Karpas-422 (cell line): ENCODE measurements around the gene CDH15. TPM values are rescaled to one million over a fixed set of nuclear protein-coding genes. Genes with fewer than 3 reads are reported as not detected.
"Not testable (repeated sequence)": the region's sequence is repeated elsewhere in the genome, so short reads cannot be mapped to it uniquely, and the experiment has no call there.

Experiments
- DNase-seq: peaks from one replicate; pipeline ENCODE4 v3.0.0-alpha.2; 2015
- H2AFZ ChIP-seq: fragments of 200-600 bp; sonication (generic); 2 replicates; pipeline ENCODE4 v1.6.1; 2014; ENCODE audit warnings: antibody characterized with exemption, low read length, mixed read lengths
- H3K27ac ChIP-seq: fragments of 200-600 bp; sonication (generic); 2 replicates; pipeline ENCODE4 v1.5.1; 2014; ENCODE audit warnings: mild to moderate bottlenecking, low read length, moderate library complexity
- H3K27me3 ChIP-seq: fragments of 200-600 bp; sonication (generic); 2 replicates; pipeline ENCODE4 v1.6.1; 2014; ENCODE audit warnings: low read length, mixed read lengths
- H3K36me3 ChIP-seq: fragments of 200-600 bp; sonication (generic); 2 replicates; pipeline ENCODE4 v1.6.1; 2014; ENCODE audit warnings: low read length, mixed read lengths; ENCODE audit not compliant: insufficient read depth
- H3K4me1 ChIP-seq: fragments of 200-600 bp; sonication (generic); 2 replicates; pipeline ENCODE4 v1.6.1; 2014; ENCODE audit warnings: mild to moderate bottlenecking, low read length, mixed read lengths
- H3K4me2 ChIP-seq: fragments of 200-600 bp; sonication (generic); 2 replicates; pipeline ENCODE4 v1.6.1; 2014; ENCODE audit warnings: low read length, low read depth, mild to moderate bottlenecking; ENCODE audit not compliant: poor library complexity, severe bottlenecking
- H3K4me3 ChIP-seq: fragments of 200-600 bp; sonication (generic); 2 replicates; pipeline ENCODE4 v1.5.1; 2014; ENCODE audit warnings: mild to moderate bottlenecking, antibody characterized with exemption, low read length, mixed read lengths
- H3K79me2 ChIP-seq: fragments of 200-600 bp; sonication (generic); 2 replicates; pipeline ENCODE4 v1.6.1; 2014; ENCODE audit warnings: mild to moderate bottlenecking, low read length, mixed read lengths
- H3K9ac ChIP-seq: fragments of 200-600 bp; sonication (generic); 2 replicates; pipeline ENCODE4 v1.6.0; 2014; ENCODE audit warnings: low read length
- H3K9me2 ChIP-seq: fragments of 200-600 bp; sonication (generic), shearing (Covaris generic); replicated peaks from 2 replicates; pipeline ENCODE4 v1.6.0; 2014; ENCODE audit warnings: mild to moderate bottlenecking, low read length, moderate library complexity; ENCODE audit not compliant: insufficient read depth
- H3K9me3 ChIP-seq: fragments of 300-700, 200-600 bp; sonication (generic); 2 replicates; pipeline ENCODE4 v1.6.1; 2014; ENCODE audit warnings: low read length, mixed read lengths
- H4K20me1 ChIP-seq: fragments of 200-600 bp; sonication (generic); 2 replicates; pipeline ENCODE4 v1.6.1; 2014; ENCODE audit warnings: mild to moderate bottlenecking, antibody characterized with exemption, low read length, low read depth; ENCODE audit not compliant: insufficient read depth
- total RNA-seq: library from RNA; depleted of rRNA; stranded (reverse); fragments of >200 nt; shearing (Covaris generic); gene quantifications from 2 replicates; pipeline ENCODE4 v1.2.3, GENCODE V29; 2014; ENCODE audit warnings: low replicate concordance

CDH15 gene
- total RNA-seq, 1 experiment from 2014 or later: not detected

DNA sequence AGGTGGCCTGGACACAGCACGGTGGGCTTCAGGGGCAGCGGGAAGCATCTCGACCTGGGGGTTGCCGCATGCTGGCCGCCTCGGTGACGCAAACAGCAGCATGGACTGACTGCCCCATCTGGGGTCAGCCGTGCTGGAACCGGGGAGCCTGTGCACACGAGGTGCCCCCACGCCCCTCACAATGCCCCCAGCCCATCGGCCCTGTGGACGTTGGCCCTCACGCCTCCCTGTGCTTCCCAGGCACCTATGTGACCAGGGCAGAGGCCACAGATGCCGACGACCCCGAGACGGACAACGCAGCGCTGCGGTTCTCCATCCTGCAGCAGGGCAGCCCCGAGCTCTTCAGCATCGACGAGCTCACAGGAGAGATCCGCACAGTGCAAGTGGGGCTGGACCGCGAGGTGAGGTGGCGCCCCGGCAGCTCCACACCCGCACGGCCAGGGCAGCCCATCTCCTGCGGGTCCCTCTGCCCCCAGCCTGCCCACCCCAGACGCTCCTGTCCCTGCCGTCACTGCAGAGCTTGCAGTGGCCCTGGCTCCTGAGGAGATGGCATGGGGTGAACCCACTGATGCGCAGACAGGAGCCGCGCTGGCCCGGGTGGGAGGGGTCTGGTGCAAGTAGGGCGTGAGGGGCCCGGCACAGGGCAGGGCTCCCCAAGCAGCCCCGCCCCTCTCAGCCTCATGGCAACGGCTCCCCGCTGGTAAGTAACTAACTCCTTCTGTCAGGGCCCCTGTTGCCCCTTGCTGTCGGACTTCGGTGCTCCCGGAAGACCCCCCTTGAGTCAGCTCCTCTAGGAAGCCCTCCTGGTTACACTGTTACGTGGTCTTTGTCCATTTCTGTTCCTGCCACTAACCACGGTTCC, 13.6 kb downstream of the CDH15 start:
- no peak overlapping the region for H2AFZ ChIP-seq

DNA sequence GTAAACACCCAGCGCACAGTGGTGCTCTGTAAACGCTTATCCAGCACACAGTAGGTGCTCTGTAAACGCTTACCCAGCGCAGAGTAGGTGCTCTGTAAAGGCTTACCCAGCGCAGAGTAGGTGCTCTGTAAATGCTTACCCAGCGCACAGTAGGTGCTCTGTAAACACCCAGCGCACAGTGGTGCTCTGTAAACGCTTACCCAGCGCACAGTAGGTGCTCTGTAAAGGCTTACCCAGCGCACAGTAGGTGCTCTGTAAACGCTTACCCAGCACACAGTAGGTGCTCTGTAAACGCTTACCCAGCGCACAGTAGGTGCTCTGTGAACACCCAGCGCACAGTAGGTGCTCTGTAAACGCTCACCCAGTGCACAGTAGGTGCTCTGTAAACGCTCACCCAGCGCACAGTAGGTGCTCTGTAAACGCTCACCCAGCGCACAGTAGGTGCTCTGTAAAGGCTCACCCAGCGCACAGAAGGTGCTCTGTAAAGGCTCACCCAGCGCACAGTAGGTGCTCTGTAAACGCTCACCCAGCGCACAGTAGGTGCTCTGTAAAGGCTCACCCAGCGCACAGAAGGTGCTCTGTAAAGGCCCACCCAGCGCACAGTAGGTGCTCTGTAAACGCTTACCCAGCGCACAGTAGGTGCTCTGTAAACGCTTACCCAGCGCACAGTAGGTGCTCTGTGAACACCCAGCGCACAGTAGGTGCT, 14.5 kb downstream of the CDH15 start:
- not testable (repeated sequence) for H3K4me3 ChIP-seq, H3K79me2 ChIP-seq, H3K9me3 ChIP-seq, H2AFZ ChIP-seq, H3K4me2 ChIP-seq, H3K36me3 ChIP-seq, H3K4me1 ChIP-seq, H3K27me3 ChIP-seq, H3K27ac ChIP-seq, H3K9ac ChIP-seq, H4K20me1 ChIP-seq, DNase-seq, H3K9me2 ChIP-seq

More for the DNA sequence above, 13.6 kb downstream of the CDH15 start:
- Histone ChIP-seq H3K9me3 (no peaks in the 10 kb centered on the region), H3K4me3 (no peak overlapping the region), H3K79me2 (no peaks in the 10 kb centered on the region), H3K9me2 (no peaks in the 10 kb centered on the region), H4K20me1 (no peaks in the 10 kb centered on the region), H3K9ac (no peak overlapping the region), H3K36me3 (no peaks in the 10 kb centered on the region), H3K4me1 (no peaks in the 10 kb centered on the region), H3K27me3 (no peaks in the 10 kb centered on the region), H3K27ac (no peak overlapping the region), H3K4me2 (no peak overlapping the region)
- DNase-seq: no peak

DNA sequence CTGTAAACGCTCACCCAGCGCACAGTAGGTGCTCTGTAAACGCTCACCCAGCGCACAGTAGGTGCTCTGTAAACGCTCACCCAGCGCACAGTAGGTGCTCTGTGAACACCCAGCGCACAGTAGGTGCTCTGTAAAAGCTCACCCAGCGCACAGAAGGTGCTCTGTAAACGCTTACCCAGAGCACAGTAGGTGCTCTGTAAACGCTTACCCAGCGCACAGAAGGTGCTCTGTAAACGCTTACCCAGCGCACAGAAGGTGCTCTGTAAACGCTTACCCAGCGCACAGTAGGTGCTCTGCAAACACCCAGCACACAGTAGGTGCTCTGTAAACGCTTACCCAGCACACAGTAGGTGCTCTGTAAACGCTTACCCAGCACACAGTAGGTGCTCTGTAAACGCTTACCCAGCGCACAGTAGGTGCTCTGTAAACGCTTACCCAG, 15.1 kb downstream of the CDH15 start:
- not testable (repeated sequence) for H3K27ac ChIP-seq, H3K9ac ChIP-seq, H3K9me3 ChIP-seq, H3K4me1 ChIP-seq, H3K36me3 ChIP-seq, H3K79me2 ChIP-seq, DNase-seq, H3K4me2 ChIP-seq, H4K20me1 ChIP-seq, H3K27me3 ChIP-seq, H3K9me2 ChIP-seq, H2AFZ ChIP-seq, H3K4me3 ChIP-seq

DNA sequence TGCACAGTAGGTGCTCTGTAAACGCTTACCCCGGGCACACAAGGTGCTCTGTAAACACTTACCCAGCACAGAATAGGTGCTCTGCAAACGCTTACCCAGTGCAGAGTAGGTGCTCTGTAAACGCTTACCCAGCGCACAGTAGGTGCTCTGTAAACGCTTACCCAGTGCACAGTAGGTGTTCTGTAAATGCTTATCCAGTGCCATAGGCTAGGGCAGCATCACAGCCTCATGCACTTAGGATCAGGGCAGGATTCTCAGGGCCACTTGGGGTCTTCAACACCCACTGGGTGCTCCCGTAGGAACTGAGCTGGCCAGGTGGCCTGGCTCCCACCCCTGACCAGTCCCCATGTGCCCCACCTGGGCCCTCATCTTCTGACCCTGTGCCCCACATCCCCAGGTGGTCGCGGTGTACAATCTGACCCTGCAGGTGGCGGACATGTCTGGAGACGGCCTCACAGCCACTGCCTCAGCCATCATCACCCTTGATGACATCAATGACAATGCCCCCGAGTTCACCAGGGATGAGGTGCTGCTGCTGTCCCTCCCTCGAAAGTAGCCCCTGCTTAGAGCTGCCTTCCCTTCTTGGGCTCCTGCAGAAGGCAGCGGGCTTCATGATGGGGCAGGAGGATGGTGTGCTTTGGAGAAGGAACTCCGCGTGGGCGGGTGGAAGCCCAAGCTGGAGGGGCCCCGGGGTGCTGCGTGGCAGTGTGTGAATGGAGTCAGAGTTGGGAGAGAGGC, 15.7 kb downstream of the CDH15 start:
- H3K4me2 ChIP-seq: no peak overlapping the region
- peak; percentile 66 for DNase-seq
- H3K79me2 ChIP-seq: no peaks in the 10 kb centered on the region
- H3K4me3 ChIP-seq: no peak overlapping the region
- no peaks in the 10 kb centered on the region for H3K4me1 ChIP-seq
- H4K20me1 ChIP-seq: no peaks in the 10 kb centered on the region
- H3K27me3 ChIP-seq: no peaks in the 10 kb centered on the region
- no peak overlapping the region for H3K27ac ChIP-seq
- no peaks in the 10 kb centered on the region for H3K9me2 ChIP-seq
- H3K9me3 ChIP-seq: no peaks in the 10 kb centered on the region
- no peak overlapping the region for H3K9ac ChIP-seq
- no peaks in the 10 kb centered on the region for H3K36me3 ChIP-seq
- no peak overlapping the region for H2AFZ ChIP-seq

DNA sequence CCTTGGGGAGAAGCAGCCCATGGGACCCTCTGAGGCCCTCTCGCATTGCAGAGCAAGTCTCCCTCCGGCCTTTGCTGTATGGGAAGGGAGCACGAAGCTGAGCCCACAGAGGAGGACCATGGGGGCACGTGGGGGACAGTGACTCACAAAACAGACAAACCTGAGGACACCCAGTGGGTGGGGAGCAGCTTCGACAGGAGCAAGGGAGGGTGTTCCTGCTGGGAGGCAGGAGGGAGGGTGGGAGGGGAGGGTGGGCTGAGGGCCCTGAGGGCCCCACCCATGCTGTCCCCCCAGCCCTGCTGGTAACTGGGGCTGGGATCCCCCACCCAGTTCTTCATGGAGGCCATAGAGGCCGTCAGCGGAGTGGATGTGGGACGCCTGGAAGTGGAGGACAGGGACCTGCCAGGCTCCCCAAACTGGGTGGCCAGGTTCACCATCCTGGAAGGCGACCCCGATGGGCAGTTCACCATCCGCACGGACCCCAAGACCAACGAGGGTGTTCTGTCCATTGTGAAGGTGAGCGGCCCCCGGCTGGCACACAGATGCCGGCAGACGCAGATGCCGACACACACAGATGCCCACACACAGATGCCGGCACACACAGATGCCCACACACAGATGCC, 16.3 kb downstream of the CDH15 start:
- no peak for DNase-seq
- Histone ChIP-seq H3K4me2 (no peak overlapping the region), H3K36me3 (no peaks in the 10 kb centered on the region)

DNA sequence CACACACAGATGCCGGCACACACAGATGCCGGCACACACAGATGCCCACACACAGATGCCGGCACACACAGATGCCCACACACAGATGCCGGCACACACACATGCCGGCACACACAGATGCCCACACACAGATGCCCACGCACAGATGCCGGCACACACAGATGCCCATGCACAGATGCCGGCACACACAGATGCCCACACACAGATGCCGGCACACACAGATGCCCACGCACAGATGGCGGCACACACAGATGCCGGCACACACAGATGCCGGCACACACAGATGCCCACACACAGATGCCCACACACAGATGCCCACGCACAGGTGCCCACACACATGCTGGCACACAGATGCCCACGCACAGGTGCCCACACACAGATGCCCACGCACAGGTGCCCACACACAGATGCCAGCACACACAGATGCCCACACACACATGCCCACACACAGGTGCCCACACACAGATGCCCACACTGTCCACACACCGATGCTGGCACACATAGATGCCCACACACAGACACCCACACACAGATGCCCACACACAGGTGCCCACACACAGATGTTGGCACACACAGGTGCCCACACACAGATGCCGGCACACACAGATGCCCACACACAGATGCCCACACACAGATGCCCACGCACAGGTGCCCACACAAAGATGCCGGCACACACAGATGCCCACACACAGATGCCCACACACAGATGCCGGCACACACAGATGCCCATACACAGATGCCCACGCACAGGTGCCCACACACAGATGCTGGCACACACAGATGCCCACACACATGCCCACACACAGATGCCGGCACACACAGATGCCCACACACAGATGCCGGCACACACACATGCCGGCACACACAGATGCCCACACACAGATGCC, 17.2 kb downstream of the CDH15 start:
- H3K27ac ChIP-seq, H4K20me1 ChIP-seq, H3K9me3 ChIP-seq, H3K27me3 ChIP-seq, H3K36me3 ChIP-seq, H3K4me2 ChIP-seq, H3K4me1 ChIP-seq, H3K4me3 ChIP-seq, DNase-seq, H2AFZ ChIP-seq, H3K9ac ChIP-seq, H3K79me2 ChIP-seq, H3K9me2 ChIP-seq: not testable (repeated sequence)

More for the DNA sequence above, 16.3 kb downstream of the CDH15 start:
- no peaks in the 10 kb centered on the region for H3K4me1 ChIP-seq
- no peaks in the 10 kb centered on the region for H4K20me1 ChIP-seq
- no peaks in the 10 kb centered on the region for H3K79me2 ChIP-seq
- H3K4me3 ChIP-seq: no peak overlapping the region
- no peaks in the 10 kb centered on the region for H3K27me3 ChIP-seq
- no peaks in the 10 kb centered on the region for H3K9me3 ChIP-seq
- no peaks in the 10 kb centered on the region for H3K9me2 ChIP-seq
- H3K27ac ChIP-seq: no peak overlapping the region
- no peak overlapping the region for H3K9ac ChIP-seq
- H2AFZ ChIP-seq: no peak overlapping the region

DNA sequence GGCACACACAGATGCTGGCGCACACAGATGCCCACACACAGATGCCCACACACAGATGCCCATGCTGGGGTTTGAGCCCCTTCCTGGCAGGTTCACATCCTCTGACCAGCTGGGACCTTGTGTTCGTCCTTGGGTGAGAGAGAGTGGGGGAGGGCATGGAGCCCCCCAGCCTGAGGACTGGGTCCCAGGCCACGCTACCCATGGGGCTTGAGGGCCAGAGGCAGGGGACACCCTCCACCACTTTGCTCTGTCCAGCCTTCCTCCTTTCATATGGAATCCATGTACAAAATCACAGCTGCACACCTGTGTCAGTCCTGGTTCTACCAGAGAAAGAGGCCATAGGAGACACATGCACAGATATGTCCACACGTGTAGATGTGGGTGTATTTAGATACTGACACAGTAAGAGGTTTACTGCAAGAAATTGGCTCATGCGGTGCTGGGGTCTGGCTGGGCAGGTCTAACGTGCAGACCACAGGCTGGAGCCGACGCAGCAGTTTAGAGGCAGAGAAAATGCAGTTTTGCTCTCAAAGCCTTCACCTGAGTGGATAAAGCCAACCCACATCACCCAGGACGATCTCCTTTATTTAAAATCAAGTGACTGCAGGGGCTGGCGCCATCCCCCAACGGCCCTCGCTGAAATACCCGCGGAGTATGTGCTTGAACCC, 17.9 kb downstream of the CDH15 start:
- Histone ChIP-seq H2AFZ (no peak overlapping the region), H3K9ac (no peak overlapping the region), H3K4me1 (no peaks in the 10 kb centered on the region), H3K4me3 (no peak overlapping the region), H3K27ac (no peak overlapping the region), H3K4me2 (no peak overlapping the region), H3K27me3 (no peaks in the 10 kb centered on the region), H3K9me2 (no peaks in the 10 kb centered on the region), H4K20me1 (no peaks in the 10 kb centered on the region), H3K36me3 (no peaks in the 10 kb centered on the region), H3K79me2 (no peaks in the 10 kb centered on the region), H3K9me3 (no peaks in the 10 kb centered on the region)
- no peak for DNase-seq
